GM19452 (cell line): ENCODE data around the gene TMEM147.

Source experiments
- ATAC-seq: cut with Tn5 transposase; IDR thresholded peaks from one replicate; pipeline ENCODE4 v1.9.1; 2021; ENCODE audit not compliant: unreplicated experiment

TMEM147 gene

GRCh38 chr19:35545001-35545854, at the start of gene TMEM147:
Gene TMEM147 (plus strand): TSS chr19:35545626. CDS start chr19:35545740, 114 bp downstream.
- ATAC-seq = peak; percentile 85

DNA sequence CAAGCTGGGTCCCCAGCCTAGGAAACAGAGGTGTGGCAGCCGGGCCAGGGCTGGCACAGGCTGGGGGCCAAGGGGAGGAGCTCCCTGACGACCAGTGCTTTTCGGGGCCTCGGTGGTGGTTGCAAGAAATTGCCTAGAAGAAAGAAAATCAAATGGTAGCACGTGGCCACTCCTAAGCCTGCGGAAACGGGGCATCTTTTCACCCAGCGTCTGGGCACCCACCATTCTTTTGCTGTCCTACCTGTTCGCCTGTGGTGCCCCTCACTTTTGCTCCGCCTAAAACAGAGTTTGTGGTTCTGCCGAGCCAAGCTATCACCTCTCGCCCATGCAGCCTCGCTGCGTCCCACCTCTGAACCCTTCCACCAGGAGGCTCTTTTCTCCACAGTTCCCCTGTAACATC, 48.0 kb upstream of the TMEM147 start:
- no peak for ATAC-seq

DNA sequence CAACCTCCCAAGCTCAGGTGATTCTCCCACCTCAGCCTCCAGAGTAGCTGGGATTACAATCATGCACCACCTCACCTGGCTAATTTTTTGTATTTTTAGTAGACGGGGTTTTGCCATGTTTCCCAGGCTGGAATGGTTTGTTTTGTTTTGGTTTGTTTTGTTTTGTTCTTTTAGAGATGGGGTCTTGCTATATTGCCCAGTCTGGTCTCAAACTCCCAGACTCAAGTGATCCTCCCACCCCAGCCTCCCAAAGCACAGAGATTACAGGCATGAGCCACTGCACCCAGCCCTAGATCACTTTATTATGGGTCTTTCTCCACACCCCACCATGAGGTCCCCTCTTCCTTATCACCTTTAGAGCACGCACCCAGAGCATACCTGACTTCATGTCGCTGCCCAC, 47.2 kb upstream of the TMEM147 start:
- ATAC-seq = no peak

DNA sequence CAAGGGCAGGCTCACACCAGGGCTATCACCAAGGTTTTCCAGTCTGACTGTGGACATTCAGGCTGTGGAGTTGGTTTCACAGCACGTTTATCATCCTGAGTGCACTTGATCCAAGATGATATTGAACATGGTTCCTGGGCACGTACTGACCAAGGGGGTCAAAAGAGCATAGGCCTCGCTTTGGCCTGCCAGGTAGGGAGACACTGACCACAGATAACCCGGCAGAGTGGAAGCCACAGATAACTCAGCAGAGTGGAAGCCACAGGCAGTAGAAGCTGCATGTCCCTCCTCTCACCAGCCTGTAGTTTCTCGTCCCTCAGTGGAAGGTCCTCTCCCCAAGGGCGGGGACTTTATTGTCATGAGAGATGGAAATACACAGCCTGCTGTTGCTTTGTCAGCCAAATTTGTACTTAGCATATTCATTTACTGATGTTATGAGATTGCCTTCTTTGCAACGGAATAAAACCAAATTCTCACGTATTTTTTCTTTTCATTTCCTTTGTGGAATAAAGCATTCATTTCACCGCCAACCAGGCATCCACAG, 46.4 kb upstream of the TMEM147 start:
- ATAC-seq = no peak

DNA sequence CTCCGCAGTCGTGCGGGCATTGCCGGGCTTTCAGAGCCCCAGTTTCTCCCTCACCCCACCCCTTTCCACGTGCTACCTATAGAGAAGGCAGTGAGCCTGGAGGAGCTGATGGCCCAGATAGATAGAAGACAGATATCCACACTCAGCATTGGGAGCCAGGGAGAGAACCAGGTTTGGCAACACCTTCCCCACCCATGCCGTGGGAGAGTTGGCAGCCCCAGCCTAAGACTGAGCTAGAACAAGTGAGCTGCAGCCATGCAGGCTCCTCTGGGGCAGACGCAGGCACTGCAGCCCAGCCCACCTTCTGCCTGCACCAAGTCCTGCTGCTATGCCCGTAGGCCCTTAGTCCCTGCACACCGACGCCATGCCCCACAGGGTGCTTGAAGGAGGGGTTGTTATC, 44.8 kb upstream of the TMEM147 start:
- ATAC-seq = no peak

- no peak for ATAC-seq
Observed at GRCh38 chr19:35501684-35502083, 43.7 kb upstream of the TMEM147 start.

GRCh38 chr19:35502751-35503150, 42.7 kb upstream of the TMEM147 start:
- no peak for ATAC-seq

DNA sequence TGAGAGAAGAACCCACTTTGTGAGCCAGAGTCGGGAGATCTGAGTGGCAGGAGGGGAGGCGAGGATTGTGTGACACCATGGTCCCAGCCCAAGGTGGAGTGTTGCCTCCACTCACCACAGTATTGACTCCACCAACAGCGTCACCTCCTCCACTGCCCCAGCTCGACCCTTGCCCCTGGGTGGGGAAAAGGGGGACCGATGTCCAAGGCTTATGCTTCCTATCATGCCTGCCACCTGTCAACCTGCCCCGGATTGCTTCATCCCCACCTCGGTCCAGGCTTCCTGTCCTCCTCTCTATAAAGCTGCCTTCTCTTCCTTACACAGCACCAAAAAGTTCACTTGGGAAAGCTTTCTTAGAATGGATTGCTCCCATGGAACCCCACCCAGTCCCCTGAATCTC, 39.4 kb upstream of the TMEM147 start:
- no peak for ATAC-seq

GRCh38 chr19:35507561-35507960, 37.9 kb upstream of the TMEM147 start:
- no peak for ATAC-seq

GRCh38 chr19:35508129-35508528, 37.3 kb upstream of the TMEM147 start:
- no peak for ATAC-seq

GRCh38 chr19:35509018-35509652, 36.3 kb upstream of the TMEM147 start:
- ATAC-seq = no peak

DNA sequence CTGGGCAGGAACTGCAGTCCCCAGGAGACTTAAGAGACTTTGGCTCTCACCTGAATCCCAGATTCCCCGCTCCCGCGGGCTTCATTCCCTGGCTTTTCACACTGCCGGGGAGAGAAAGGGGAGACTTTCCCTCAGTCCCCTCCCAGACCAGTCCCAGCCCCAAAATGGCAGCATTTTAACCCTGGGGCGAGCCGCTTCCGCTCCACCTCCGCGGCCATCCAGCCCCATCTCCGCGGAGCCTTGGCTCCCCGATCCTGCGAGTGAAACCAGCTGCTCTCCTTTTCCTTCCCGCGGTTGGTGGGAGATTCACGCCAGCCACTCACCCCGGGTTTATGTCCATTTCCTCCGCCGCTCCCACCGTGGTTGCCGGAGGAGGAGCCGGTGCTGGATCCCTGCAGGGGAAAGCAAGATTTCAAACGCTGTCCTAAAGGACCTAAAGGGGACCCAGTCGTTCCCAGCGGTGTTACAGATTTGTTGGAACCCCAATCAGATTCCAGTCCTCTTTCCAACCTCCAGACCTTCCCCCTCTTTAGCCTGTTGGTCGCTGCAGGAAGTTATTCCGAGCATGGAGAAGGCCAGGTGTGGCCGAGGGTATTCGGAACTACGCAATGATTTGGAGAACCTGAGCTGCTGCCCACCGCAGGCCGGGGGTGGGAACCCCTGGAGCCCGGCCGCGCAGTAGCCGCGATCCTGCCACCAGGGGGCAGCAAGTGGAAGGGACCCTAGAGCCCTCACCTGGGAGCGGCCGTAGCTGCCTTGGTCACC, 35.4 kb upstream of the TMEM147 start:
- no peak for ATAC-seq

- ATAC-seq = no peak
Observed at GRCh38 chr19:35510626-35510964, 34.8 kb upstream of the TMEM147 start.

GRCh38 chr19:35511337-35511736, 34.1 kb upstream of the TMEM147 start:
- no peak for ATAC-seq

- ATAC-seq = no peak
Observed at GRCh38 chr19:35512831-35513627, 32.4 kb upstream of the TMEM147 start.

DNA sequence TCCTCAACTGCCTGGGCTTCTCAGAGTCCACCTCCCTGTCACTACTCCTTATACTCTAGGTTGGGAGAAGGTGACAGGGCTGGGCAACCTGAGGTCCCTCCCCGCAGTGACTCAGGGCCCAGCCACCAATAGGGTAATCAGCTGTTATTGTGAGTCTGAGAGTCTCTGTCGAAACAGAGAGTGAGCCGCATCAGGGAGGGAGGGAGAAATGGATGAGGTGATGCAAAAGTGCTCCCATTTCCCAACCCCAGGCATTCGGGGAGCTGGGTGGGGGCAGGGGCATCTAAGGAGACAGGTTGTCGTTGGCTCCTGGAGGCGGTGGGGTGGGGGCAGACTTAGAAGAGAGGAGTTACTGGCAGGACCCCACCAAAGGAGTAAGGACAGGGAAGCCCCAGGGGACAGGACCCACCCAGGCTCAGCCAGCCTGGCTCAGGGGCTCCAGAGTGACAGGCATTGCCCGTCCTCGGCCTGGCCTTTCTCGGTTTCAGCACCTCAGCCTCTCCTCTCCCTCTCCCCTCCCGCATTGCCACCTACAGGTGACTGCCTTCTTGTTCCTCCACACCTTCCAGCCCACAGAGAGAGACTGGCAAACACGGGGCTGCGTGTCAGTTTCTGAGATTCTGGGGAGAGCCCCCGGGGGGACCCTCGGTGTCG, 31.7 kb upstream of the TMEM147 start, which contains the start of gene DMKN:
Gene DMKN (minus strand): TSS at position 22 of the 654 bp plus-strand sequence. CDS start 174 bp downstream, outside the sequence.
- ATAC-seq = no peak

DNA sequence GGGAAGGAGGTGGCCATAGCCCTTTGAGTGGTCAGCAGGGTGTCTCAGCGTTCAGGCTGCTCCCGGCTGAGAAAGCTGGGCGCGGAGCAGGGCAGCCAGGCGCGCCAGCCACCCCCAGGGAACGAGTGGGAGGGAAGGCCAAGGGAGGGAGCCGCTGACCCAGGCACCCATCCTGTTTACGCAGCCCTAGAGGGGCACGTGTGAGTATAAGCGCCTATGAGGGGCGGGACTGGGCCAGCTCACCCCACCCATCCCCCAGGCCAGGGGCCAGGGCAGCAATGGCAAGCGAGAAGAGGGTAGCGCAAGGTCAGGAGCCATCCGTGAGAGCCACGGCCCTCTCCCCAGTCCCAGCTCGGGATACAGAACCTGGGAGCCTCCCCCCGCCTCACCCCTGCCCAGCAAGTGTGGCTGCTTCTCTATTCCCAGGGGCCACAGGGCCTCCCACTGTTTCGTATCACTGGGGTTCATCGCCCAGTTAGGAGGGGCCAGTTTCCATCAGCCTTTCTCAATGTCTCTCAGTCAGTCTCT, 31.1 kb upstream of the TMEM147 start:
- no peak for ATAC-seq

DNA sequence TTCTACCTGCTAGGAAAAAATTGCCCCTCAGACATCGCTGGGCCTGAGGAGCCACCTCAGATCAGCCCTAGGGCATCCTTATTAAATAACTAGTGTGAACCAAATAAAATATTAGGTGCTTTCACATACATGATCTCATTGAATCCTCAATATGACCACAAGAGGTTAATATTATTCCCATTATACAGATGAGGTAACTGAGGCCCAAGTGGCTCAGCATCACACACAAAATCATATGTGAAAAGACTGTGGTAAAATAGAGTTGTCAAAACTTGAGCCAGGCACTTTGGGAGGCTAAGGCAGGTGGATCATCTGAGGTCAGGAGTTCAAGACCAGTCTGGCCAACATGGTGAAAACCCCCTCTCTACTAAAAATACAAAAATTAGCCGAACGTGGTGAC, 29.1 kb upstream of the TMEM147 start:
- ATAC-seq = no peak

- ATAC-seq = no peak
Observed at GRCh38 chr19:35517342-35517741, 28.1 kb upstream of the TMEM147 start.

DNA sequence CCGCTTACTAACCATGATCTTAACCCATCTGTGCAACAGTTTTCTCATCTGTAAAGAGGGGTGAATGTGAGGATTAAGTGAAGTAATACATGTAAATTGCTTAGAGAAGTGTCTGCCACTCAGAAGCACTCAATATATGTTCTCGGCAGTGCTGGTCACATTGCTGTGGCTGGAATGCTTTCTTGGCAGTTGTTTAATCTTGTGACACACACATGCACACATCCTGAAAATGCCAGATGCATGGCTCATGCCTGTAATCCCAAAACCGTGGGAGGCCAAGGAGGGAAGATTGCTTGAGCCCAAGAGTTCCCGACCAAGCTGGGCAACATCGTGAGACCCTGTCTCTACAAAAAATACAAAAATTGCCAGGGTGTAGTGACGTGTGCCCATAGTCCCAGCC, 27.1 kb upstream of the TMEM147 start:
- no peak for ATAC-seq
